Suprapubic skin (tissue), 4 donors: ENCODE results near the gene ANKFN1.

Experiments
- CTCF ChIP-seq, 2 donors: fragments of 200-600 bp in 1 of 2; fragments of 450-650 bp in 1 of 2; sonication (generic) in 1 of 2; IDR thresholded peaks; one replicate each; pipeline ENCODE4 v1.5.1; 2016 to 2019; ENCODE audit warnings: antibody characterized with exemption in 2 of 2, mild to moderate bottlenecking in 1 of 2, moderate library complexity in 1 of 2
- EP300 ChIP-seq: sonication (generic); formaldehyde crosslinking; IDR thresholded peaks from one replicate; pipeline ENCODE4 v1.6.1; 2017; ENCODE audit warnings: antibody characterized with exemption
- POLR2AphosphoS5 ChIP-seq, 3 donors: sonication (generic); formaldehyde crosslinking; IDR thresholded peaks; one replicate each; pipeline ENCODE4 v1.6.1; 2017; ENCODE audit warnings: antibody characterized with exemption in 3 of 3

- TF ChIP-seq CTCF (IDR thresholded peaks at IDR 0.05) = no peak
- no peak for TF ChIP-seq POLR2AphosphoS5 (IDR thresholded peaks at IDR 0.05)
- TF ChIP-seq EP300 = no peak
These were observed 379.7 kb downstream of the ANKFN1 start for GRCh38 chr17:56532926-56533325.
